Fibroblast of skin of scalp (primary cell): ENCODE measurements around the gene TM9SF3.
"Not testable (repeated sequence)": the region's sequence is repeated elsewhere in the genome, so short reads cannot be mapped to it uniquely, and the experiment has no call there.

Experiments used
- DNase-seq: peaks from one replicate; pipeline ENCODE4 v3.0.0-alpha.2; 2013

TM9SF3 gene

GRCh38 chr10:96598846-96599245 is 12.0 kb upstream of the TM9SF3 start:
- DNase-seq = no peak

- DNase-seq = no peak
These were observed 9.9 kb upstream of the TM9SF3 start for GRCh38 chr10:96596422-96597407.

GRCh38 chr10:96595741-96596140 is 8.9 kb upstream of the TM9SF3 start:
- DNase-seq = no peak

GRCh38 chr10:96591946-96592345 is 5.1 kb upstream of the TM9SF3 start:
- DNase-seq = no peak

GRCh38 chr10:96588616-96589419 is 2.0 kb upstream of the TM9SF3 start:
- DNase-seq = no peak

GRCh38 chr10:96588060-96588554 is 1.3 kb upstream of the TM9SF3 start:
- DNase-seq = no peak

GRCh38 chr10:96587264-96588059 is 650 bp upstream of the TM9SF3 start:
- no peak for DNase-seq

GRCh38 chr10:96585736-96586418 is 935 bp downstream of the TM9SF3 start:
- DNase-seq = no peak

- DNase-seq = no peak
These were observed 2.3 kb downstream of the TM9SF3 start for GRCh38 chr10:96584474-96584873.

- DNase-seq = no peak
These were observed 2.8 kb downstream of the TM9SF3 start for GRCh38 chr10:96584035-96584434.

GRCh38 chr10:96579133-96579532 is 7.7 kb downstream of the TM9SF3 start:
- no peak for DNase-seq

GRCh38 chr10:96578633-96579032 is 8.2 kb downstream of the TM9SF3 start:
- no peak for DNase-seq

- DNase-seq = no peak
These were observed 8.8 kb downstream of the TM9SF3 start for GRCh38 chr10:96578022-96578421.

- DNase-seq = no peak
These were observed 9.7 kb downstream of the TM9SF3 start for GRCh38 chr10:96577069-96577468.

- DNase-seq = no peak
These were observed 10.4 kb downstream of the TM9SF3 start for GRCh38 chr10:96576277-96576980.

GRCh38 chr10:96574564-96574963 is 12.2 kb downstream of the TM9SF3 start:
- DNase-seq = not testable (repeated sequence)

GRCh38 chr10:96573036-96573435 is 13.8 kb downstream of the TM9SF3 start:
- no peak for DNase-seq

- no peak for DNase-seq
These were observed 15.5 kb downstream of the TM9SF3 start for GRCh38 chr10:96570983-96571964.

- DNase-seq = no peak
These were observed 16.3 kb downstream of the TM9SF3 start for GRCh38 chr10:96570511-96570910.

- no peak for DNase-seq
These were observed 18.4 kb downstream of the TM9SF3 start for GRCh38 chr10:96568402-96568801.
